Keratinocyte (primary cell): ENCODE measurements around the gene NFYB.

Experiments used
- EZH2 ChIP-seq: IDR thresholded peaks from one replicate; pipeline ENCODE4 v1.6.1; 2012; ENCODE audit warnings: inconsistent platforms, mild to moderate bottlenecking, low read length, moderate library complexity
- TF ChIP-seq, protein P1 (sequence below), 3 experiments: IDR thresholded peaks in 1 of 3; conservative IDR thresholded peaks in 1 of 3; optimal IDR thresholded peaks in 1 of 3; 2 replicates in 2 of 3; 3 replicates in 1 of 3; pipeline versions ENCODE3 to v1.5.1; 2011; ENCODE audit warnings: low read length in 3 of 3, mild to moderate bottlenecking in 3 of 3, moderate library complexity in 2 of 3, control low read depth in 1 of 3, inconsistent platforms in 1 of 3; ENCODE audit not compliant: insufficient read depth in 2 of 3; ENCODE audit errors: extremely low read depth in 1 of 3

DNA sequence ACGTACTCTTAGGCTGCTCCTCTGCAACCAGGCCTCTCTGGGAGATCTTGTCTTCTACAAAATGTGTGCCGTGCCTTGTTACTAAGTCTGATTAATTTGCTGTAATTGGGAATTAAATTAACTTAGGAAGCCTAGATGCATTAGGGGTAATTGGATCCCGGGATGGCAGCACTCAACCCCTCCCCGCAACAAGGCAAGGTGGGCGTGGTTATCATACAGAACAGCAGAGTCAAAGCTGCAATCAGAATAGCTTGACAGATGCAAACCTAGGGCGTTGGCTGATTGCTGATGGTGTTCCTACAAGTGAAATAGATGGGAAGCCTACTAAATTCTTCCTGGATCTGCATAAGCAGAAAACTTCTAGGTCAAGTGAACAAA lies 34.5 kb upstream of the NFYB start:
- TF ChIP-seq, protein P1, sequence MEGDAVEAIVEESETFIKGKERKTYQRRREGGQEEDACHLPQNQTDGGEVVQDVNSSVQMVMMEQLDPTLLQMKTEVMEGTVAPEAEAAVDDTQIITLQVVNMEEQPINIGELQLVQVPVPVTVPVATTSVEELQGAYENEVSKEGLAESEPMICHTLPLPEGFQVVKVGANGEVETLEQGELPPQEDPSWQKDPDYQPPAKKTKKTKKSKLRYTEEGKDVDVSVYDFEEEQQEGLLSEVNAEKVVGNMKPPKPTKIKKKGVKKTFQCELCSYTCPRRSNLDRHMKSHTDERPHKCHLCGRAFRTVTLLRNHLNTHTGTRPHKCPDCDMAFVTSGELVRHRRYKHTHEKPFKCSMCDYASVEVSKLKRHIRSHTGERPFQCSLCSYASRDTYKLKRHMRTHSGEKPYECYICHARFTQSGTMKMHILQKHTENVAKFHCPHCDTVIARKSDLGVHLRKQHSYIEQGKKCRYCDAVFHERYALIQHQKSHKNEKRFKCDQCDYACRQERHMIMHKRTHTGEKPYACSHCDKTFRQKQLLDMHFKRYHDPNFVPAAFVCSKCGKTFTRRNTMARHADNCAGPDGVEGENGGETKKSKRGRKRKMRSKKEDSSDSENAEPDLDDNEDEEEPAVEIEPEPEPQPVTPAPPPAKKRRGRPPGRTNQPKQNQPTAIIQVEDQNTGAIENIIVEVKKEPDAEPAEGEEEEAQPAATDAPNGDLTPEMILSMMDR (optimal IDR thresholded peaks at IDR 0.05 in 1 of 3, IDR thresholded peaks at IDR 0.05 in 1 of 3, conservative IDR thresholded peaks at IDR 0.05 in 1 of 3; ENCODE audit: extremely low read depth in 1 of 3, insufficient read depth in 2 of 3, low read length in 3 of 3): no peak
- no peak for TF ChIP-seq EZH2
